ENCODE data around the gene MAP3K12. TPM values are rescaled to one million over a fixed set of nuclear protein-coding genes. Genes with fewer than 3 reads are reported as not detected.
"Not testable (repeated sequence)": the region's sequence is repeated elsewhere in the genome, so short reads cannot be mapped to it uniquely, and the experiment has no call there.

Gene MAP3K12
- 10 to 100 TPM; 26.4 to 40.1 TPM for total RNA-seq
- 10 to 100 TPM; 53.9 to 75.6 TPM for polyA plus RNA-seq (ENCODE audit: insufficient read length in 2 of 2)
- long read RNA-seq, donor 1, partial matches to known transcripts: 0 of 6 reads
- long read RNA-seq, donor 1, other reads (novel, unspliced or antisense): 0 of 6 reads
- long read RNA-seq, donor 2, full-length matches to known transcripts: 3 of 3 reads
- long read RNA-seq, donor 2, partial matches to known transcripts: 0 of 3 reads
- long read RNA-seq, donor 2, other reads (novel, unspliced or antisense): 0 of 3 reads
- long read RNA-seq, donor 3, partial matches to known transcripts: 0 of 2 reads
- long read RNA-seq, donor 3, other reads (novel, unspliced or antisense): 0 of 2 reads
- long read RNA-seq, donor 4, full-length matches to known transcripts: 5 of 5 reads
- long read RNA-seq, donor 4, partial matches to known transcripts: 0 of 5 reads
- long read RNA-seq, donor 4, other reads (novel, unspliced or antisense): 0 of 5 reads

- DNase-seq (ENCODE audit: low read depth in 4 of 6, low spot score in 6 of 6): peak in 4 of 6 donors; percentile 30 to 89 (median 63)
- H3K4me3 ChIP-seq (ENCODE audit: low read depth, low read length): peak within 1 kb of the TSS; percentile 83
- H3K36me3 ChIP-seq (ENCODE audit: control insufficient read depth, insufficient read depth, low read length): peaks cover 19% of the 10 kb centered on the region
- peak within 1 kb of the TSS; percentile 99 for H3K27ac ChIP-seq (ENCODE audit: low read depth, low read length)
- peaks cover 47% of the 10 kb centered on the region for H3K4me1 ChIP-seq (ENCODE audit: control insufficient read depth, insufficient read depth, low read length)
- under 1% methylated on average over 47 of the region's 51 CpGs for WGBS (ENCODE audit: insufficient coverage)
- H3K9me3 ChIP-seq (ENCODE audit: control insufficient read depth, insufficient read depth, low read length): no peaks in the 10 kb centered on the region
- no peaks in the 10 kb centered on the region for H3K27me3 ChIP-seq (ENCODE audit: control insufficient read depth, insufficient read depth, low read length)
Measured at GRCh38 chr12:53499266-53500141, at the start of gene MAP3K12. TSS of gene MAP3K12 (minus strand) at chr12:53499458. CDS start at chr12:53487391, 12,067 bp downstream.

- Histone ChIP-seq H3K4me1 (ENCODE audit: control insufficient read depth, insufficient read depth, low read length) (peaks cover 10% of the 10 kb centered on the region), H3K36me3 (ENCODE audit: control insufficient read depth, insufficient read depth, low read length) (peaks cover 15% of the 10 kb centered on the region)
- H3K27me3 ChIP-seq (ENCODE audit: control insufficient read depth, insufficient read depth, low read length); H3K4me3 ChIP-seq (ENCODE audit: low read depth, low read length); H3K27ac ChIP-seq (ENCODE audit: low read depth, low read length); H3K9me3 ChIP-seq (ENCODE audit: control insufficient read depth, insufficient read depth, low read length); DNase-seq (ENCODE audit: low read depth in 4 of 6, low spot score in 6 of 6): not testable (repeated sequence)
- 96% methylated on average over 3 of the region's 6 CpGs for WGBS (ENCODE audit: insufficient coverage)
Measured at GRCh38 chr12:53548354-53548753, 49.1 kb upstream of the MAP3K12 start.

- Histone ChIP-seq H3K27ac (ENCODE audit: low read depth, low read length) (peak overlapping the region; percentile 80), H3K27me3 (ENCODE audit: control insufficient read depth, insufficient read depth, low read length) (no peaks in the 10 kb centered on the region), H3K4me1 (ENCODE audit: control insufficient read depth, insufficient read depth, low read length) (no peaks in the 10 kb centered on the region), H3K36me3 (ENCODE audit: control insufficient read depth, insufficient read depth, low read length) (peaks cover 14% of the 10 kb centered on the region), H3K4me3 (ENCODE audit: low read depth, low read length) (no peak overlapping the region), H3K9me3 (ENCODE audit: control insufficient read depth, insufficient read depth, low read length) (no peaks in the 10 kb centered on the region)
- WGBS (ENCODE audit: insufficient coverage): 0% methylated on average over 1 of the region's 5 CpGs
- DNase-seq (ENCODE audit: low read depth in 4 of 6, low spot score in 6 of 6): peak in 4 of 6 donors; percentile 53 to 95 (median 80)
Measured at GRCh38 chr12:53543539-53543938, 44.3 kb upstream of the MAP3K12 start.

- peaks cover 30% of the 10 kb centered on the region for H3K36me3 ChIP-seq (ENCODE audit: control insufficient read depth, insufficient read depth, low read length)
- H3K9me3 ChIP-seq (ENCODE audit: control insufficient read depth, insufficient read depth, low read length): no peaks in the 10 kb centered on the region
- DNase-seq (ENCODE audit: low read depth in 4 of 6, low spot score in 6 of 6): no peak
- no peak overlapping the region for H3K4me3 ChIP-seq (ENCODE audit: low read depth, low read length)
- no peaks in the 10 kb centered on the region for H3K4me1 ChIP-seq (ENCODE audit: control insufficient read depth, insufficient read depth, low read length)
- WGBS (ENCODE audit: insufficient coverage): 100% methylated on average over 3 of the region's 3 CpGs
- no peak overlapping the region for H3K27ac ChIP-seq (ENCODE audit: low read depth, low read length)
- no peaks in the 10 kb centered on the region for H3K27me3 ChIP-seq (ENCODE audit: control insufficient read depth, insufficient read depth, low read length)
Measured at GRCh38 chr12:53539526-53539925, 40.3 kb upstream of the MAP3K12 start.

GRCh38 chr12:53538209-53538689 is 39.0 kb upstream of the MAP3K12 start:
- H3K4me1 ChIP-seq (ENCODE audit: control insufficient read depth, insufficient read depth, low read length): no peaks in the 10 kb centered on the region
- 14% methylated on average over 1 of the region's 1 CpG for WGBS (ENCODE audit: insufficient coverage)
- no peaks in the 10 kb centered on the region for H3K9me3 ChIP-seq (ENCODE audit: control insufficient read depth, insufficient read depth, low read length)
- peaks cover 41% of the 10 kb centered on the region for H3K36me3 ChIP-seq (ENCODE audit: control insufficient read depth, insufficient read depth, low read length)
- H3K4me3 ChIP-seq (ENCODE audit: low read depth, low read length): no peak overlapping the region
- DNase-seq (ENCODE audit: low read depth in 4 of 6, low spot score in 6 of 6): peak in 2 of 6 donors; percentile 39 to 83
- no peak overlapping the region for H3K27ac ChIP-seq (ENCODE audit: low read depth, low read length)
- no peaks in the 10 kb centered on the region for H3K27me3 ChIP-seq (ENCODE audit: control insufficient read depth, insufficient read depth, low read length)

- no CpG with 5 or more reads among the region's 3 CpGs for WGBS (ENCODE audit: insufficient coverage)
- DNase-seq (ENCODE audit: low read depth in 4 of 6, low spot score in 6 of 6): no peak
- Histone ChIP-seq H3K27ac (ENCODE audit: low read depth, low read length) (no peak overlapping the region), H3K27me3 (ENCODE audit: control insufficient read depth, insufficient read depth, low read length) (no peaks in the 10 kb centered on the region), H3K4me3 (ENCODE audit: low read depth, low read length) (no peak overlapping the region), H3K4me1 (ENCODE audit: control insufficient read depth, insufficient read depth, low read length) (no peaks in the 10 kb centered on the region), H3K36me3 (ENCODE audit: control insufficient read depth, insufficient read depth, low read length) (peaks cover 54% of the 10 kb centered on the region), H3K9me3 (ENCODE audit: control insufficient read depth, insufficient read depth, low read length) (no peaks in the 10 kb centered on the region)
Measured at GRCh38 chr12:53536962-53537361, 37.7 kb upstream of the MAP3K12 start.

- no peak overlapping the region for H3K4me3 ChIP-seq (ENCODE audit: low read depth, low read length)
- no peaks in the 10 kb centered on the region for H3K4me1 ChIP-seq (ENCODE audit: control insufficient read depth, insufficient read depth, low read length)
- no peak overlapping the region for H3K27ac ChIP-seq (ENCODE audit: low read depth, low read length)
- peaks cover 70% of the 10 kb centered on the region for H3K36me3 ChIP-seq (ENCODE audit: control insufficient read depth, insufficient read depth, low read length)
- WGBS (ENCODE audit: insufficient coverage): 71% methylated on average over 1 of the region's 2 CpGs
- DNase-seq (ENCODE audit: low read depth in 4 of 6, low spot score in 6 of 6): no peak
- H3K9me3 ChIP-seq (ENCODE audit: control insufficient read depth, insufficient read depth, low read length): no peaks in the 10 kb centered on the region
- no peaks in the 10 kb centered on the region for H3K27me3 ChIP-seq (ENCODE audit: control insufficient read depth, insufficient read depth, low read length)
Measured at GRCh38 chr12:53533471-53533870, 34.2 kb upstream of the MAP3K12 start.

- Histone ChIP-seq H3K27ac (ENCODE audit: low read depth, low read length) (no peak overlapping the region), H3K4me1 (ENCODE audit: control insufficient read depth, insufficient read depth, low read length) (no peaks in the 10 kb centered on the region), H3K36me3 (ENCODE audit: control insufficient read depth, insufficient read depth, low read length) (peaks cover 70% of the 10 kb centered on the region), H3K27me3 (ENCODE audit: control insufficient read depth, insufficient read depth, low read length) (no peaks in the 10 kb centered on the region), H3K9me3 (ENCODE audit: control insufficient read depth, insufficient read depth, low read length) (no peaks in the 10 kb centered on the region), H3K4me3 (ENCODE audit: low read depth, low read length) (no peak overlapping the region)
- peak in 2 of 6 donors; percentile 49 to 79 for DNase-seq (ENCODE audit: low read depth in 4 of 6, low spot score in 6 of 6)
- WGBS (ENCODE audit: insufficient coverage): 89% methylated on average over 5 of the region's 7 CpGs
Measured at GRCh38 chr12:53532524-53533445, 33.5 kb upstream of the MAP3K12 start.

- H3K4me3 ChIP-seq (ENCODE audit: low read depth, low read length): no peak overlapping the region
- WGBS (ENCODE audit: insufficient coverage): no CpG with 5 or more reads among the region's 3 CpGs
- H3K27ac ChIP-seq (ENCODE audit: low read depth, low read length): no peak overlapping the region
- no peaks in the 10 kb centered on the region for H3K4me1 ChIP-seq (ENCODE audit: control insufficient read depth, insufficient read depth, low read length)
- H3K27me3 ChIP-seq (ENCODE audit: control insufficient read depth, insufficient read depth, low read length): no peaks in the 10 kb centered on the region
- H3K9me3 ChIP-seq (ENCODE audit: control insufficient read depth, insufficient read depth, low read length): no peaks in the 10 kb centered on the region
- peaks cover 70% of the 10 kb centered on the region for H3K36me3 ChIP-seq (ENCODE audit: control insufficient read depth, insufficient read depth, low read length)
- DNase-seq (ENCODE audit: low read depth in 4 of 6, low spot score in 6 of 6): peak in 2 of 6 donors; percentile 77 to 78
Measured at GRCh38 chr12:53532021-53532420, 32.8 kb upstream of the MAP3K12 start.
